ENCODE measurements around the gene RBM20. TPM values are rescaled to one million over a fixed set of nuclear protein-coding genes. Genes with fewer than 3 reads are reported as not detected.

The RBM20 gene
- polyA plus RNA-seq, 3 donors = not detected

DNA sequence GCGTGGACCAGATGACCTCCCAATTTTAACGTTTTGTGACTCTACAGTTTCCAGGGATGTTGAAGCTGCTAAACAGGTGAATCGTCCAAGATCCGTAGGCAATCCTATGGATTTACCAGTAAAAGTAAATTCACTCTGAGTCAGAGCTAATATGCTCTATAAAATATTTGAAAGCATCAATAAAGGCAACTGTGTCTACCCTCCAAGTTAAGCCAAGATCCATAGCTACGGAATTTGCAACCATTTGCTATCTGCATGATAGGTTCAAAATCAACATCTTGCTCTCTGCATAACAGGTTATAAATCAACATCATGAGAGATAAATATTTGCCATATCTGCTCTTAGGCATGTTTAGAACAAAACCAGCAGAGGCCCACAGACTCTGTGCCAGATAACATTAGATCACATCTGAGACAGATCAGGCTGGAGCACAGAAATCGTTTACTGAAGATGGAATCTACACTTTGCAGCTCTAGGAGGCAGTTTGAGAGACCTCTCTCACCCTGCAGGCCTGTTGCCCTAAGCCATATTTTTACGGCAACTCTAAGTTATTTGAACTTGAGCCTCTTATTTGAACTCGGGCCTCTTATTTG, 146.9 kb downstream of the RBM20 start:
- no peaks in the 10 kb centered on the region for H3K4me1 ChIP-seq (ENCODE audit: control insufficient read depth in 1 of 2, insufficient read depth in 2 of 2, low read length in 2 of 2)
- H3K27me3 ChIP-seq (ENCODE audit: control insufficient read depth in 2 of 2, insufficient read depth in 2 of 2, low read length in 2 of 2) = no peaks in the 10 kb centered on the region
- TF ChIP-seq, protein P1, sequence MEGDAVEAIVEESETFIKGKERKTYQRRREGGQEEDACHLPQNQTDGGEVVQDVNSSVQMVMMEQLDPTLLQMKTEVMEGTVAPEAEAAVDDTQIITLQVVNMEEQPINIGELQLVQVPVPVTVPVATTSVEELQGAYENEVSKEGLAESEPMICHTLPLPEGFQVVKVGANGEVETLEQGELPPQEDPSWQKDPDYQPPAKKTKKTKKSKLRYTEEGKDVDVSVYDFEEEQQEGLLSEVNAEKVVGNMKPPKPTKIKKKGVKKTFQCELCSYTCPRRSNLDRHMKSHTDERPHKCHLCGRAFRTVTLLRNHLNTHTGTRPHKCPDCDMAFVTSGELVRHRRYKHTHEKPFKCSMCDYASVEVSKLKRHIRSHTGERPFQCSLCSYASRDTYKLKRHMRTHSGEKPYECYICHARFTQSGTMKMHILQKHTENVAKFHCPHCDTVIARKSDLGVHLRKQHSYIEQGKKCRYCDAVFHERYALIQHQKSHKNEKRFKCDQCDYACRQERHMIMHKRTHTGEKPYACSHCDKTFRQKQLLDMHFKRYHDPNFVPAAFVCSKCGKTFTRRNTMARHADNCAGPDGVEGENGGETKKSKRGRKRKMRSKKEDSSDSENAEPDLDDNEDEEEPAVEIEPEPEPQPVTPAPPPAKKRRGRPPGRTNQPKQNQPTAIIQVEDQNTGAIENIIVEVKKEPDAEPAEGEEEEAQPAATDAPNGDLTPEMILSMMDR (IDR thresholded peaks at IDR 0.05) = no peak
- Mint-ChIP-seq H3K4me1 (no peaks in the 10 kb centered on the region), H3K36me3 (no peaks in the 10 kb centered on the region), H3K4me3 (no peak overlapping the region), H3K9me3 (no peaks in the 10 kb centered on the region), H3K27me3 (ENCODE audit: low read depth in 3 of 3) (peaks cover 0 to 3% (median 0%) of the 10 kb centered on the region in 3 donors), H3K27ac (no peak overlapping the region)
- H3K36me3 ChIP-seq (replicated peaks in 1 of 2; ENCODE audit: control insufficient read depth in 1 of 2, insufficient read depth in 2 of 2, low read length in 2 of 2) = no peaks in the 10 kb centered on the region
- intact Hi-C loops (cut with micrococcal nuclease) = no loop called here
- no peak overlapping the region for H3K4me3 ChIP-seq (replicated peaks in 1 of 3; ENCODE audit: low read depth in 2 of 3, low read length in 3 of 3)
- no peak overlapping the region for H3K9ac ChIP-seq (ENCODE audit: insufficient read depth, low read length, poor library complexity, severe bottlenecking)
- DNase-seq = no peak
- no peaks in the 10 kb centered on the region for H3K79me2 ChIP-seq (ENCODE audit: insufficient read depth, low read length)
- no peaks in the 10 kb centered on the region for H4K20me1 ChIP-seq (ENCODE audit: insufficient read depth, low read length)
- H3K4me2 ChIP-seq (replicated peaks; ENCODE audit: extremely low read depth, low read length, poor library complexity, severe bottlenecking) = no peak overlapping the region
- 83% methylated on average over 5 of the region's 8 CpGs for WGBS (ENCODE audit: insufficient coverage)
- no peak overlapping the region for H2AFZ ChIP-seq (ENCODE audit: insufficient read depth, low read depth, low read length, poor library complexity, severe bottlenecking)
- no peak overlapping the region for H3K27ac ChIP-seq (ENCODE audit: low read depth in 1 of 2, low read length in 2 of 2)
- no peaks in the 10 kb centered on the region for H3K9me3 ChIP-seq (replicated peaks in 1 of 2; ENCODE audit: control insufficient read depth in 1 of 2, insufficient read depth in 1 of 2, low read length in 2 of 2)

DNA sequence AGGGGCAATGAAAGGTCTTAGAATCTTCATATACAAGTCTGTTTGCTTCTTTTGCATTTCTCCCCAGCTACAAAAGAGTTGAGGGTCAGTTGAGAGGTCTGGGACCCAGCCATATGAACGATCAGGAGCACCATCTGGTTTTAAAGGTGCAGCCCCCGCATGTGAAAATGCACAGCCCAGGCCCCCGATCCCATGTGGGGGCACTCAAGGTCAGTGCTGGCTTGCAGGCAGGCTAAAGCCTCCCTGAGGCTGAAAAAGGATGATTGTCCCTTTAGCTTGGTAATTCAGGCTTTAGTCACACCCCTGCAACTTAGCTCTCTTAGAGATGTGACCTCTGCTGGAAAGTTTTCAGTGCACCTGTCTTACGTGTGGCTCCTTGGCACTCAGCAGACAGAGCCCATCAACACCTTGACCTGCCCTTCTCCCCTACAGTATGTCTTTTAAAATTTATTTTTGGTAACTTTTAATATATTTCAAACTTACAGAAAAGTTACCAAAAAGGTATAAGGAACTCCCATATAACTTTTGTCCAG, 147.5 kb downstream of the RBM20 start:
- H3K36me3 ChIP-seq (replicated peaks in 1 of 2; ENCODE audit: control insufficient read depth in 1 of 2, insufficient read depth in 2 of 2, low read length in 2 of 2) = no peaks in the 10 kb centered on the region
- Mint-ChIP-seq H3K27me3 (ENCODE audit: low read depth in 3 of 3) (peaks cover 0 to 3% (median 0%) of the 10 kb centered on the region in 3 donors), H3K9me3 (no peaks in the 10 kb centered on the region), H3K27ac (no peak overlapping the region), H3K4me3 (no peak overlapping the region), H3K36me3 (no peaks in the 10 kb centered on the region), H3K4me1 (no peaks in the 10 kb centered on the region)
- no peaks in the 10 kb centered on the region for H4K20me1 ChIP-seq (ENCODE audit: insufficient read depth, low read length)
- intact Hi-C loops (cut with micrococcal nuclease) = no loop called here
- no peaks in the 10 kb centered on the region for H3K9me3 ChIP-seq (replicated peaks in 1 of 2; ENCODE audit: control insufficient read depth in 1 of 2, insufficient read depth in 1 of 2, low read length in 2 of 2)
- H3K4me2 ChIP-seq (replicated peaks; ENCODE audit: extremely low read depth, low read length, poor library complexity, severe bottlenecking) = no peak overlapping the region
- no peak overlapping the region for H3K4me3 ChIP-seq (replicated peaks in 1 of 3; ENCODE audit: low read depth in 2 of 3, low read length in 3 of 3)
- WGBS (ENCODE audit: insufficient coverage) = 96% methylated on average over 3 of the region's 4 CpGs
- H2AFZ ChIP-seq (ENCODE audit: insufficient read depth, low read depth, low read length, poor library complexity, severe bottlenecking) = no peak overlapping the region
- H3K9ac ChIP-seq (ENCODE audit: insufficient read depth, low read length, poor library complexity, severe bottlenecking) = no peak overlapping the region
- TF ChIP-seq, protein P1 (IDR thresholded peaks at IDR 0.05) = no peak
- no peaks in the 10 kb centered on the region for H3K79me2 ChIP-seq (ENCODE audit: insufficient read depth, low read length)
- no peak overlapping the region for H3K27ac ChIP-seq (ENCODE audit: low read depth in 1 of 2, low read length in 2 of 2)
- H3K4me1 ChIP-seq (ENCODE audit: control insufficient read depth in 1 of 2, insufficient read depth in 2 of 2, low read length in 2 of 2) = no peaks in the 10 kb centered on the region
- no peaks in the 10 kb centered on the region for H3K27me3 ChIP-seq (ENCODE audit: control insufficient read depth in 2 of 2, insufficient read depth in 2 of 2, low read length in 2 of 2)
- DNase-seq = no peak

Measured in CD14-positive monocyte (primary cell).